B cell (primary cell): ENCODE data around the gene TMIGD2. TPM values are rescaled to one million over a fixed set of nuclear protein-coding genes. Genes with fewer than 3 reads are reported as not detected.

Experiments
- ATAC-seq: fragments of 200-7000 bp; cut with Tn5 transposase; one replicate; pipeline ENCODE4 v1.10.0; 2021; ENCODE audit warnings: low read depth, mild to moderate bottlenecking, moderate number of reproducible peaks, moderate library complexity
- CTCF ChIA-PET: fragments of 350-600 bp; sonication (Branson Sonifier 250); formaldehyde crosslinking; loops from one replicate; lab custom pipeline; 2021; ENCODE audit warnings: antibody characterized with exemption, inconsistent platforms; lab: Charles Lee
- POLR2A ChIA-PET: fragments of 350-600 bp; sonication (Branson Sonifier 250); formaldehyde crosslinking; loops from one replicate; lab custom pipeline; 2021; ENCODE audit warnings: antibody characterized with exemption; lab: Charles Lee
- DNase-seq: peaks from one replicate; pipeline ENCODE4 v3.0.0; 2013
- H2AFZ ChIP-seq: 2 replicates; pipeline ENCODE4 v1.6.1; 2012; ENCODE audit warnings: mild to moderate bottlenecking, low read depth, low read length; ENCODE audit not compliant: insufficient read depth, poor library complexity, severe bottlenecking
- H3K27ac ChIP-seq, 2 donors: 1 replicate in 1 of 2; 2 replicates in 1 of 2; pipeline ENCODE4 v1.5.1; 2012 to 2013; ENCODE audit warnings: low read length in 2 of 2, mild to moderate bottlenecking in 2 of 2, moderate library complexity in 1 of 2
- H3K27me3 ChIP-seq, 4 experiments: fragments of 200-600 bp in 1 of 4; sonication (generic) in 1 of 4; replicated peaks in 1 of 4; 1 replicate in 2 of 4; 2 replicates in 2 of 4; pipeline versions ENCODE4 v1.6.1 to v1.7.0; 2013 to 2016; ENCODE audit warnings: low read length in 3 of 4, mild to moderate bottlenecking in 2 of 4, mixed read lengths in 1 of 4, moderate library complexity in 1 of 4; ENCODE audit not compliant: insufficient read depth in 4 of 4, control insufficient read depth in 3 of 4; ENCODE audit errors: control extremely low read depth in 1 of 4
- H3K36me3 ChIP-seq, 2 experiments: replicated peaks in 1 of 2; 1 replicate in 1 of 2; 2 replicates in 1 of 2; pipeline versions ENCODE4 v1.6.1 to v1.7.1; 2013; ENCODE audit warnings: low read length in 1 of 2; ENCODE audit not compliant: insufficient read depth in 2 of 2, control insufficient read depth in 1 of 2; ENCODE audit errors: control extremely low read depth in 1 of 2, extremely low read depth in 1 of 2
- H3K4me1 ChIP-seq, 2 donors: fragments of 200-600 bp in 1 of 2; sonication (generic) in 1 of 2; 1 replicate in 1 of 2; 2 replicates in 1 of 2; pipeline versions ENCODE4 v1.5.1 to v1.6.1; 2013 to 2017; ENCODE audit warnings: low read length in 2 of 2; ENCODE audit not compliant: control insufficient read depth in 2 of 2, insufficient read depth in 2 of 2
- H3K4me2 ChIP-seq: replicated peaks from 2 replicates; pipeline ENCODE3; 2012; ENCODE audit warnings: mild to moderate bottlenecking, low read depth, low read length; ENCODE audit not compliant: poor library complexity, severe bottlenecking
- H3K4me3 ChIP-seq, 5 experiments: fragments of 200-600 bp in 1 of 5; sonication (generic) in 1 of 5; 1 replicate in 3 of 5; 2 replicates in 2 of 5; pipeline versions ENCODE4 v1.5.1 to v1.7.0; 2011 to 2016; ENCODE audit warnings: low read length in 4 of 5, mild to moderate bottlenecking in 4 of 5, low read depth in 2 of 5, control low read depth in 1 of 5, moderate library complexity in 1 of 5; ENCODE audit not compliant: insufficient read depth in 1 of 5; ENCODE audit errors: control extremely low read depth in 1 of 5, extremely low read depth in 1 of 5
- H3K79me2 ChIP-seq: fragments of 200-600 bp; sonication (generic); one replicate; pipeline ENCODE4 v1.6.0; 2016; ENCODE audit warnings: low read length; ENCODE audit not compliant: control insufficient read depth, insufficient read depth
- H3K9ac ChIP-seq: fragments of 200-600 bp; sonication (generic); 2 replicates; pipeline ENCODE4 v1.6.1; 2017; ENCODE audit warnings: mild to moderate bottlenecking, low read length, moderate library complexity
- H3K9me3 ChIP-seq, 3 donors: one replicate each; pipeline versions ENCODE4 v1.6.1 to v1.7.1; 2013; ENCODE audit warnings: low read length in 2 of 3; ENCODE audit not compliant: control insufficient read depth in 2 of 3, insufficient read depth in 1 of 3; ENCODE audit errors: control extremely low read depth in 1 of 3
- H4K20me1 ChIP-seq: 2 replicates; pipeline ENCODE4 v1.6.0; 2012; ENCODE audit warnings: mild to moderate bottlenecking, low read length; ENCODE audit not compliant: insufficient read depth, control insufficient read depth, poor library complexity, severe bottlenecking
- H3K27ac Mint-ChIP-seq: one replicate; pipeline ENCODE4 v1.8.0; 2021; ENCODE audit warnings: mixed read lengths
- H3K27me3 Mint-ChIP-seq: one replicate; pipeline ENCODE4 v1.8.0; 2021; ENCODE audit warnings: mixed read lengths
- H3K4me1 Mint-ChIP-seq: one replicate; pipeline ENCODE4 v1.8.0; 2021; ENCODE audit warnings: mixed read lengths
- H3K4me3 Mint-ChIP-seq: one replicate; pipeline ENCODE4 v1.8.0; 2021; ENCODE audit warnings: mixed read lengths
- H3K9me3 Mint-ChIP-seq: one replicate; pipeline ENCODE4 v1.8.0; 2022; ENCODE audit warnings: mixed read lengths; ENCODE audit not compliant: insufficient read depth
- CTCF ChIP-seq: fragments of 200-600 bp; IDR thresholded peaks from one replicate; pipeline ENCODE4 v1.8.0; 2022; ENCODE audit warnings: antibody characterized with exemption, mild to moderate bottlenecking
- EZH2 ChIP-seq: IDR thresholded peaks from 2 replicates; pipeline ENCODE4 v1.6.1; 2012; ENCODE audit warnings: borderline replicate concordance, low read depth, mild to moderate bottlenecking, moderate library complexity, low read length; ENCODE audit not compliant: insufficient read depth, poor library complexity, severe bottlenecking
- WGBS: methylation state at CpG from one replicate; pipeline ENCODE4 v1.1.5; 2013; ENCODE audit warnings: missing lambda C conversion rate; ENCODE audit not compliant: insufficient coverage; 5-methylcytosine and 5-hydroxymethylcytosine counted together
- intact Hi-C: fragments of 100-400 bp; cut with micrococcal nuclease; formaldehyde crosslinking; loops from one replicate; pipeline ENCODE4 v1.10.0; 2022
- polyA plus RNA-seq: library from polyadenylated mRNA; depleted of rRNA; stranded (reverse); fragments of >200 nt; gene quantifications from 2 replicates; pipeline ENCODE4 v1.2.3, GENCODE V29; 2012
- total RNA-seq, 2 donors: library from RNA; stranded (reverse); fragments of 120-200 nt in 1 of 2; gene quantifications; 1 replicate in 1 of 2; 2 replicates in 1 of 2; pipeline versions ENCODE4 v1.2.3 to v1.2.4, GENCODE V29; 2013 to 2022

The TMIGD2 gene
- total and polyA plus RNA-seq, 2 donors (not counting 1 experiment from before 2014, with no cell fraction given) = 0.24 TPM; not detected in 1

- H3K27ac ChIP-seq = no peak overlapping the region
- DNase-seq (no peak), ATAC-seq (no peak)
- H3K9ac ChIP-seq = no peak overlapping the region
- no peak for TF ChIP-seq EZH2
- TF ChIP-seq CTCF = no peak
- CTCF ChIA-PET = no interaction called here
- H3K4me2 ChIP-seq = no peak overlapping the region
- H3K4me3 ChIP-seq = no peak overlapping the region
- peaks cover 0 to 12% (median 0%) of the 10 kb centered on the region in 4 experiments for H3K27me3 ChIP-seq
- H3K4me3 Mint-ChIP-seq = no peak overlapping the region
- no peaks in the 10 kb centered on the region for H3K79me2 ChIP-seq
- no peaks in the 10 kb centered on the region for H3K4me1 ChIP-seq
- intact Hi-C loops = no loop called here
- no peaks in the 10 kb centered on the region for H3K9me3 Mint-ChIP-seq
- H4K20me1 ChIP-seq = no peaks in the 10 kb centered on the region
- H3K27ac Mint-ChIP-seq = no peak overlapping the region
- no peaks in the 10 kb centered on the region for H3K36me3 ChIP-seq
- H3K9me3 ChIP-seq = no peaks in the 10 kb centered on the region
- peaks cover under 1% of the 10 kb centered on the region for H3K4me1 Mint-ChIP-seq
- H2AFZ ChIP-seq = no peak overlapping the region
- WGBS = 93% methylated on average over 5 of the region's 8 CpGs
- peaks cover 11% of the 10 kb centered on the region for H3K27me3 Mint-ChIP-seq
- POLR2A ChIA-PET = no interaction called here
Observed at GRCh38 chr19:4298810-4299550, 3.2 kb downstream of the TMIGD2 start.
